Daoy (cell line): Measurements from ENCODE around the gene ETV4. TPM values are rescaled to one million over a fixed set of nuclear protein-coding genes. Genes with fewer than 3 reads are reported as not detected.

Experiments used
- DNase-seq: peaks from one replicate; pipeline ENCODE4 v3.0.0-alpha.2; 2015; ENCODE audit warnings: low read depth
- total RNA-seq: library from RNA; depleted of rRNA; stranded (reverse); fragments of >200 nt; shearing (Covaris generic); gene quantifications from 2 replicates; pipeline ENCODE4 v1.2.3, GENCODE V29; 2014

The ETV4 gene
- total RNA-seq, 1 experiment from 2014 or later, result 27.7 TPM

- DNase-seq, result no peak
Measured at GRCh38 chr17:43573579-43574321, 27.6 kb upstream of the ETV4 start.

- DNase-seq, result peak; percentile 17
Measured at GRCh38 chr17:43572368-43572980, 26.3 kb upstream of the ETV4 start.

GRCh38 chr17:43570518-43570928 lies 24.4 kb upstream of the ETV4 start:
- DNase-seq, result peak; percentile 83

GRCh38 chr17:43568506-43569082 lies 22.5 kb upstream of the ETV4 start:
- no peak for DNase-seq

GRCh38 chr17:43563600-43564594 lies 17.8 kb upstream of the ETV4 start:
- DNase-seq, result no peak

GRCh38 chr17:43562679-43563599 lies 16.8 kb upstream of the ETV4 start:
- DNase-seq, result no peak

- DNase-seq, result no peak
Measured at GRCh38 chr17:43560461-43561427, 14.6 kb upstream of the ETV4 start.

- no peak for DNase-seq
Measured at GRCh38 chr17:43559161-43559816, 13.1 kb upstream of the ETV4 start.

- DNase-seq, result no peak
Measured at GRCh38 chr17:43558805-43559160, 12.6 kb upstream of the ETV4 start.

GRCh38 chr17:43556292-43556691 lies 10.2 kb upstream of the ETV4 start:
- peak; percentile 42 for DNase-seq

- DNase-seq, result no peak
Measured at GRCh38 chr17:43554857-43555256, 8.7 kb upstream of the ETV4 start.

- DNase-seq, result no peak
Measured at GRCh38 chr17:43553573-43553972, 7.4 kb upstream of the ETV4 start.

GRCh38 chr17:43552229-43552837 lies 6.2 kb upstream of the ETV4 start:
- DNase-seq, result no peak

- no peak for DNase-seq
Measured at GRCh38 chr17:43550754-43551153, 4.6 kb upstream of the ETV4 start.

- no peak for DNase-seq
Measured at GRCh38 chr17:43549496-43549895, 3.4 kb upstream of the ETV4 start.

GRCh38 chr17:43548689-43549379 lies 2.7 kb upstream of the ETV4 start:
- DNase-seq, result no peak

GRCh38 chr17:43547659-43548256 lies 1.6 kb upstream of the ETV4 start:
- no peak for DNase-seq

GRCh38 chr17:43547189-43547550 lies 1.0 kb upstream of the ETV4 start:
- no peak for DNase-seq
